GM19043 (cell line): Measurements from ENCODE around the gene ASTN2.

Experiments
- ATAC-seq: cut with Tn5 transposase; IDR thresholded peaks from one replicate; pipeline ENCODE4 v1.9.1; 2021; ENCODE audit warnings: low read depth; ENCODE audit not compliant: unreplicated experiment

The ASTN2 gene

GRCh38 chr9:116608064-116608463, 806.8 kb downstream of the ASTN2 start:
- no peak for ATAC-seq

GRCh38 chr9:116605904-116606341, 808.9 kb downstream of the ASTN2 start:
- ATAC-seq, result no peak

- no peak for ATAC-seq
Measured at GRCh38 chr9:116605060-116605459, 809.8 kb downstream of the ASTN2 start.

DNA sequence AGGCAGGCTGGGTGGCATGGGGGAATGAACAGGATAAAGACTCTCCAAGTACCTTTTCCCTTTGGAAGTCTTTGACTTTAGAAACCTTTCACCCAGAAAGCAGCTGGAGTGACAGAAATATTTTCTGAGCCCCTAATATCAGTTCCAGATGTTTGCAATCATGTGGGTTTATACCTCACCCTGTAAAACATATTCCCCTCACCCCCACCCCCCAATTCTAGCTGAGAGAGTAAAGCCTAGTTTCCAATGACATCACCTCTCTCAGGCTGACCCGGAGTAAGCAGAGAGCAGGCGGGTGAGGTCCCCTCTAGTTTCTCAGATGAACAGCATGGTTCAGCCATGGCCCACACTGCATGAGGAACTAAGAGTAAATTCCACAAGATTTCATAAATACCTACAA, 810.6 kb downstream of the ASTN2 start:
- no peak for ATAC-seq

DNA sequence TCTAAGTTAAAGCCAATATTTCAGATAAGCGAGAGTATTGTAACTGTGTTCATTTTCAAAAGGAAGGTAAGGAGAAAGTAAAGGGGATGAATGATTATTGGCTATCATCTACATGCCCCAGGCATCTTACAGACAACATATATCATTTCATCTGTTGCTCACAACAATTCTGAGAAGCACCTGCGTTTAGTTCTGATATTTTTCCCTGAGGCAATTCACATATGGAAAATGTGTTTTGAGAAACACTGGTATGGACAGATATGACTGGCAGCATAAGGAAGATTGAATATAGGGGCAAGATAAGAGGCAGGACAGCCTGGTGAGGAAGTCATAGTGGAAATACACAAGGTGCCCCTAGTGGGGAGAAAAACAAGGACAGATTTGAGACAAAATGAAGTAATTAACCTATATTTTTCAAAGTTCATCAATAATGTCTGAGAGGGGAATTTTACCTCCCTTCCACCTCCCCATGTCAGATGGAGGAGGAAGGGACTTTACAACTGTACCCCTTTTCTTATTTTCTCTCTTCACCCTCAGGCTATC, 815.4 kb downstream of the ASTN2 start:
- ATAC-seq, result no peak

DNA sequence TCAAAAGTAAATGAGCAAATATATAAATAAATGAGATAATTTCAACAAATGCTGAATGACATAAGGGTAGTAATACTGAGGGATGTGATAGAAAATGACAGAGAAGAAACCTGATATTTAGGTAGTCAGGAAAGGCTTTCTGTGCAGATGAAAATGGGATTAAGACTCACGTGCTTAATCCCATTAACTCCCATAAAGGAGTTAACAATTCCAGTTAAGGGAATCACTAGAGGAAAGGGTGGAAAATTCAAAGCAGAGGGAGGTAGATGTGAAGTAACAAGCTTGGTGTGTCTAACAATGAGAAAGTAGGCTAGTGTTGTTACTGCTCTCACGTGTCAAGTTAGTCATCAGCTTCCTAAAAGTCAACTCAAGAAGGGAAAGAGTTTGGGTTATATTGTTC, 818.2 kb downstream of the ASTN2 start:
- ATAC-seq, result no peak

GRCh38 chr9:116594547-116594946, 820.3 kb downstream of the ASTN2 start:
- ATAC-seq, result no peak

GRCh38 chr9:116592970-116593369, 821.9 kb downstream of the ASTN2 start:
- ATAC-seq, result no peak

GRCh38 chr9:116589392-116590354, 825.2 kb downstream of the ASTN2 start:
- no peak for ATAC-seq

DNA sequence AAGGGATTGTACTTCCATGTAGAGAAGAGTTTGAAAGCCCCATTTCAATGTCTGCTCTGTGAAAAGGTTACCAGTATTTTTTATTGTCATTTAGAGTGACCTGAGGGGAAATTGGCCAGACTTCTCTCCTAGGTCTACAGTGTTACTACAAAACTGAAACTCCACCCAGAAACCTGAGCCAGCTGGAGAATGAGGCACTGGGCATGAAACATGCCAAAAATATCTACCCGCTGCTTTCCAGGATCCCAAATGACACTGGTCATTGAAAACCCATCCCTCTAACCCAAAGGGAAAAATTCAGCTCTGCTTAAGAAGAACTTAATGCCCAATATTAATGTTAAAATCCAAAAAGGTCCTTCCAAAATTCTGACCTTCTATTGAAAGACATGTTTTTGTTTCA, 826.9 kb downstream of the ASTN2 start:
- ATAC-seq, result no peak

GRCh38 chr9:116585896-116586295, 829.0 kb downstream of the ASTN2 start:
- ATAC-seq, result no peak

- no peak for ATAC-seq
Measured at GRCh38 chr9:116585204-116585603, 829.7 kb downstream of the ASTN2 start.

- no peak for ATAC-seq
Measured at GRCh38 chr9:116580853-116581252, 834.0 kb downstream of the ASTN2 start.

- no peak for ATAC-seq
Measured at GRCh38 chr9:116576386-116576785, 838.5 kb downstream of the ASTN2 start.

- no peak for ATAC-seq
Measured at GRCh38 chr9:116574027-116574679, 840.7 kb downstream of the ASTN2 start.

DNA sequence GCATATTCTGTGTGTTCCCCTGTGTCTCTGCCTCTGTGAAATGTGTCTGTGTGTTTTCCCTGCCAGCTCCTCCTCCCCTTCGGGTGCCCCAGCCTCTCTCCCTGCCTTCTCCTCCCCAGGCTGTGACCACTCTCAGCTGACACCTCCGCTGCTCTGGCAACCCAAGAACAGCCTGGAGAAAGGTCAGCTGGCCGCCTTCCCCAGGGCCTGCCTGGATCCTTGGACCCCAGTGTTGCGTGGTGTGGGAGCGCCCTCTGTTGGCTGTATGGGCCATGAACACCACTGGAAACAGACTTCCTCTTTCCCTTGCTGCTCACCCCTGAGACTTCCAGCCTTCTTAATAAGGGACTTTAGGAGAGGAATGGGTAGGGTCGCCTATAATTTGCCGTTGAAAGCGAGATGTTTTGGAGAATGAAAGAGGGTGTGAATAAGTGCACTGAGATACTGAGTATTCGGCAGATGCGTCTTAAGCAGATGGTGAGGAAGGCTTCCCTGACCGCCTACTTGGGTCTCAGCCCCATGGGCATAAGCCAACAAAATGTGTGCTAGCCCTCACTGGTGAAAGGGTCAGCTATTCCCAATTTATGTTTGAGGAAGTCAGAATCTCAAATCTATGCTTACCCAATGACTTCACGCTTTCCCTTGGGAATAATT, 842.6 kb downstream of the ASTN2 start:
- ATAC-seq, result peak; percentile 74

- ATAC-seq, result no peak
Measured at GRCh38 chr9:116569111-116569510, 845.7 kb downstream of the ASTN2 start.

DNA sequence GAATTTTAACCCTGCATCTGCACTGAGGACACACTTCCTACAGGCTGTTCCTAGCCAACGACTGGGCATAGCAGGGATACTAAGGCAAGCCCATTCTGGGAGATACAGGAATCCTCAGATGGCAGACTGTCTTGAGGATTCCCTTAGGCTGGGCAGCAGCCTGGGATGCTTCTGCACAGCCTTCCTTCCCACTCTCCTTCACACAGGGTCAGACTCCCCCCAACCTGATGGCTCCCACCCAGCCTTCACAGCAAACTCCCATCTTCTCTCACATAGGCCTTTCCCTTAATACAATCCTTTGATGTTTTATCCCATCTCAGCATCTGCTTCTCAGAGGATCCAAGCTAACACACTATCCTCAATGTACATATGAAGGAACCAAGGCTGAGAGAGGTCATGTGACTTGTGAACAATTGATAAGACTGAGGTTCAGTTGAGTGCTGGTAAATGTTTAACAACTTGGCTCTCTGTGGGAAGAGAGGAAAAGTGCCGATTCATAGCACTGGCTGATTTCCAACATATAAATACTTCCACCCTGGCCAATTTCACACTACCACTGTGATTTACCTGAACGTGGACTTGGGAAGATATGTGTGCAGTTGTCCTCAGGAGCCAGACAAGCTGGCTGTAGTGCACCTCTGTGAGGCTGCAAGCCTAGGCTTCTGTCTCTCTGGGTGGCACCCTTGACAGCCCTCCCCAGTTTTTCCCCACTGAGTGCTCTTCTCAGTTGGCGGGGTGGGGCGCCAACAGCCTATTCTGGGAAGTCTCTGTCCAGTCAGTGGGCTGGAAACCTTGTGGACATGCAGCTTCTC, 848.0 kb downstream of the ASTN2 start:
- ATAC-seq, result no peak

- ATAC-seq, result no peak
Measured at GRCh38 chr9:116565986-116566385, 848.9 kb downstream of the ASTN2 start.

DNA sequence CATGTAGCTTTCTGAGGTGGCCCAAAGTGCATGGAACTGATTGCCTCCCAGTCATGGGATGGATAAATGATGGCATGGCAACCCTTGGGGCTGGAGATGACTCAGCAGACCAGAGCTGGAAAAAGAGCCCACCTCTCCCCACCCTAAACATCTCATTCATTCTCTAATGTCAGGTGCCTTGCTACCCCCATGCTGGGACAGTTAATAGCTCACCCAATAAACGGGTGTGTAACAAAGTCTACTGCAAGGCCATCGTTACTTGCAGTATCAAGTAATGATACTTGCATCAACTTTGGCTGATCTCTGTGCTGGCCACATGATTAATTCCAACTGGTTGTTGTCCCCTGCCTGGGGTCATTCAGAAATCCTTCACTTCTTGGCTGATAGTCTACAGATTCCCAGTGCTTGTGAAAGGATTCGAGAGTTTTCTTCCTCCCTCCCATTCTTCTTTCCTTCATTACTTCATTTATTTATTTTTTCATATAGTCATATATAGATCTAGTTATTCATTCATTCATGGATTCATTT, 850.5 kb downstream of the ASTN2 start:
- ATAC-seq, result no peak
